ENCODE measurements around the gene GNB1. TPM values are rescaled to one million over a fixed set of nuclear protein-coding genes. Genes with fewer than 3 reads are reported as not detected.

The GNB1 gene
- total RNA-seq, 1 donor from 2014 or later = 116 TPM

GRCh38 chr1:1759456-1760344 is 131.2 kb downstream of the GNB1 start:
- Histone ChIP-seq H3K27me3 (ENCODE audit: control insufficient read depth, insufficient read depth, low read length) (no peaks in the 10 kb centered on the region), H3K36me3 (ENCODE audit: control insufficient read depth, insufficient read depth, low read length) (peaks cover 37% of the 10 kb centered on the region), H3K4me3 (ENCODE audit: low read depth, low read length) (no peak overlapping the region)
- DNase-seq (ENCODE audit: low read depth) (no peak), FAIRE-seq (no peak)
- no peak for TF ChIP-seq CTCF (IDR thresholded peaks at IDR 0.05; ENCODE audit: insufficient read depth, low read length, severe bottlenecking)

- Histone ChIP-seq H3K36me3 (ENCODE audit: control insufficient read depth, insufficient read depth, low read length) (peaks cover 39% of the 10 kb centered on the region), H3K27me3 (ENCODE audit: control insufficient read depth, insufficient read depth, low read length) (no peaks in the 10 kb centered on the region)
- FAIRE-seq = no peak
These were observed 132.0 kb downstream of the GNB1 start for GRCh38 chr1:1758692-1759455.

GRCh38 chr1:1758059-1758621 is 132.7 kb downstream of the GNB1 start:
- Histone ChIP-seq H3K36me3 (ENCODE audit: control insufficient read depth, insufficient read depth, low read length) (peaks cover 44% of the 10 kb centered on the region), H3K4me3 (ENCODE audit: low read depth, low read length) (no peak overlapping the region), H3K27me3 (ENCODE audit: control insufficient read depth, insufficient read depth, low read length) (no peaks in the 10 kb centered on the region)
- DNase-seq (ENCODE audit: low read depth) (no peak), FAIRE-seq (no peak)
- no peak for TF ChIP-seq CTCF (IDR thresholded peaks at IDR 0.05; ENCODE audit: insufficient read depth, low read length, severe bottlenecking)

More at GRCh38 chr1:1758692-1759455, 132.0 kb downstream of the GNB1 start:
- no peak overlapping the region for H3K4me3 ChIP-seq (ENCODE audit: low read depth, low read length)
- no peak for DNase-seq (ENCODE audit: low read depth)
- no peak for TF ChIP-seq CTCF (IDR thresholded peaks at IDR 0.05; ENCODE audit: insufficient read depth, low read length, severe bottlenecking)

GRCh38 chr1:1757422-1758058 is 133.3 kb downstream of the GNB1 start:
- no peak for FAIRE-seq
- no peak for TF ChIP-seq CTCF (IDR thresholded peaks at IDR 0.05; ENCODE audit: insufficient read depth, low read length, severe bottlenecking)
- Histone ChIP-seq H3K36me3 (ENCODE audit: control insufficient read depth, insufficient read depth, low read length) (peaks cover 49% of the 10 kb centered on the region), H3K27me3 (ENCODE audit: control insufficient read depth, insufficient read depth, low read length) (no peaks in the 10 kb centered on the region), H3K4me3 (ENCODE audit: low read depth, low read length) (no peak overlapping the region)
- DNase-seq (ENCODE audit: low read depth) = no peak

GRCh38 chr1:1756661-1757421 is 134.0 kb downstream of the GNB1 start:
- DNase-seq (ENCODE audit: low read depth) (no peak), FAIRE-seq (no peak)
- peaks cover 47% of the 10 kb centered on the region for H3K36me3 ChIP-seq (ENCODE audit: control insufficient read depth, insufficient read depth, low read length)

More at GRCh38 chr1:1756661-1757421, 134.0 kb downstream of the GNB1 start:
- H3K27me3 ChIP-seq (ENCODE audit: control insufficient read depth, insufficient read depth, low read length) = no peaks in the 10 kb centered on the region
- H3K4me3 ChIP-seq (ENCODE audit: low read depth, low read length) = no peak overlapping the region
- TF ChIP-seq CTCF (IDR thresholded peaks at IDR 0.05; ENCODE audit: insufficient read depth, low read length, severe bottlenecking) = no peak
